Astrocyte (in vitro differentiated cells and primary cell): ENCODE measurements around the gene DRGX. TPM values are rescaled to one million over a fixed set of nuclear protein-coding genes. Genes with fewer than 3 reads are reported as not detected.

ENCODE experiments used
- DNase-seq: peaks from one replicate; pipeline ENCODE4 v3.0.0-alpha.2; 2010; ENCODE audit warnings: low read depth
- FAIRE-seq: peaks from 2 replicates; lab custom pipeline; 2011; peaks lifted over from hg19 to GRCh38; lab: Jason Lieb, UNC
- H2AFZ ChIP-seq: 2 replicates; pipeline ENCODE4 v1.6.0; 2012; ENCODE audit warnings: low read depth, low read length, inconsistent platforms
- H3K27ac ChIP-seq: 2 replicates; pipeline ENCODE4 v1.5.1; 2011; ENCODE audit warnings: low read depth, low read length, inconsistent platforms
- H3K27me3 ChIP-seq: 2 replicates; pipeline ENCODE4 v1.6.0; 2011; ENCODE audit warnings: low read length, inconsistent platforms; ENCODE audit not compliant: insufficient read depth
- H3K36me3 ChIP-seq: 2 replicates; pipeline ENCODE4 v1.5.1; 2011; ENCODE audit warnings: low read length, inconsistent platforms; ENCODE audit not compliant: insufficient read depth
- H3K4me1 ChIP-seq: 2 replicates; pipeline ENCODE4 v1.5.1; 2011; ENCODE audit warnings: low read length, inconsistent platforms; ENCODE audit not compliant: insufficient read depth
- H3K4me2 ChIP-seq: 2 replicates; pipeline ENCODE4 v1.6.0; 2012; ENCODE audit warnings: low read length, inconsistent platforms
- H3K4me3 ChIP-seq: 2 replicates; pipeline ENCODE4 v1.5.1; 2011; ENCODE audit warnings: low read depth, mild to moderate bottlenecking, low read length, inconsistent platforms; ENCODE audit not compliant: insufficient read depth
- H3K79me2 ChIP-seq: 2 replicates; pipeline ENCODE4 v1.6.0; 2012; ENCODE audit warnings: mild to moderate bottlenecking, low read length, inconsistent platforms; ENCODE audit not compliant: insufficient read depth
- H3K9ac ChIP-seq: 2 replicates; pipeline ENCODE4 v1.6.0; 2012; ENCODE audit warnings: mild to moderate bottlenecking, low read length, inconsistent platforms
- H3K9me3 ChIP-seq: 2 replicates; pipeline ENCODE4 v1.5.1; 2012; ENCODE audit warnings: low read depth, mild to moderate bottlenecking, low read length, inconsistent platforms; ENCODE audit not compliant: insufficient read depth
- H4K20me1 ChIP-seq: 2 replicates; pipeline ENCODE4 v1.6.0; 2012; ENCODE audit warnings: low read length, inconsistent platforms; ENCODE audit not compliant: insufficient read depth
- H3K27ac Mint-ChIP-seq: one replicate; pipeline ENCODE4 v1.8.0; 2021; ENCODE audit warnings: mild to moderate bottlenecking, mixed read lengths; ENCODE audit not compliant: unreplicated experiment
- H3K27me3 Mint-ChIP-seq: one replicate; pipeline ENCODE4 v1.8.0; 2021; ENCODE audit warnings: low read depth, mixed read lengths; ENCODE audit not compliant: unreplicated experiment
- H3K36me3 Mint-ChIP-seq: one replicate; pipeline ENCODE4 v1.8.0; 2021; ENCODE audit warnings: low read depth, mixed read lengths; ENCODE audit not compliant: unreplicated experiment
- H3K4me1 Mint-ChIP-seq: one replicate; pipeline ENCODE4 v1.8.0; 2021; ENCODE audit warnings: low read depth, mixed read lengths; ENCODE audit not compliant: unreplicated experiment
- H3K4me3 Mint-ChIP-seq: one replicate; pipeline ENCODE4 v1.8.0; 2021; ENCODE audit warnings: mild to moderate bottlenecking, moderate library complexity, mixed read lengths; ENCODE audit not compliant: unreplicated experiment
- H3K9me3 Mint-ChIP-seq: one replicate; pipeline ENCODE4 v1.8.0; 2021; ENCODE audit warnings: mild to moderate bottlenecking, mixed read lengths; ENCODE audit not compliant: unreplicated experiment
- CTCF ChIP-seq: IDR thresholded peaks from 2 replicates; pipeline ENCODE4 v1.5.1; 2011; ENCODE audit warnings: low read depth, mild to moderate bottlenecking, inconsistent platforms, low read length, moderate library complexity; ENCODE audit not compliant: insufficient read depth
- EZH2 ChIP-seq: IDR thresholded peaks from 2 replicates; pipeline ENCODE4 v1.6.1; 2012; ENCODE audit warnings: mild to moderate bottlenecking, low read length, inconsistent platforms; ENCODE audit not compliant: insufficient read depth
- total RNA-seq: library from RNA; stranded (reverse); gene quantifications from 2 replicates; pipeline ENCODE4 v1.2.1, GENCODE V29; 2021

DRGX gene
- total RNA-seq, 1 donor from 2014 or later, result not detected

GRCh38 chr10:49403363-49403762, 7.5 kb upstream of the DRGX start:
- no peaks in the 10 kb centered on the region for H3K4me1 ChIP-seq
- no peak overlapping the region for H3K4me3 ChIP-seq
- no peak overlapping the region for H2AFZ ChIP-seq
- H4K20me1 ChIP-seq, result no peaks in the 10 kb centered on the region
- H3K9me3 Mint-ChIP-seq, result no peaks in the 10 kb centered on the region
- H3K79me2 ChIP-seq, result no peaks in the 10 kb centered on the region
- no peak overlapping the region for H3K9ac ChIP-seq
- H3K4me1 Mint-ChIP-seq, result peaks cover 3% of the 10 kb centered on the region
- H3K36me3 Mint-ChIP-seq, result no peaks in the 10 kb centered on the region
- H3K9me3 ChIP-seq, result no peaks in the 10 kb centered on the region
- DNase-seq (no peak), FAIRE-seq (no peak)
- no peak overlapping the region for H3K4me3 Mint-ChIP-seq
- H3K36me3 ChIP-seq, result no peaks in the 10 kb centered on the region
- TF ChIP-seq CTCF (no peak), EZH2 (no peak)
- peaks cover 42% of the 10 kb centered on the region for H3K27me3 ChIP-seq
- no peak overlapping the region for H3K4me2 ChIP-seq
- H3K27ac Mint-ChIP-seq, result no peak overlapping the region
- H3K27ac ChIP-seq, result no peak overlapping the region
- H3K27me3 Mint-ChIP-seq, result peaks cover 77% of the 10 kb centered on the region

DNA sequence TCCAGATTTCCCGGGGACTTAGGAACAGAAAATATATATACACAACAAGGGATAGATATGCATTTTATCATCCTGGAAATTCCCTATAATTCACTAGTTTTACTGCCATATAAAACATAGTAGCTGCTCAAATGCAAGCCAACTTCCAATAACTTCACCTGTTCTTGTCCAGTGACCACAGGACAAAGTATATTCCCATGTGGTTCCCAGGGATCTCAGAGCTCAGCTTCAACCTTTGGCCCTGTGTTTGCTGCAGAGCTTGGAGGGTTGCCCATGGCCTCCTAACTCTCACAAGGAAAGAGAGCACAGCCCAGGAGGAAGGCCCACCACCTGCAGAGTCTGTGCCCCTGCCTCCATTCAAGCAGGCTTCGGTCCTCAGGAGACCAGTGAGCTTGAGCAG, 4.5 kb upstream of the DRGX start:
- no peak for DNase-seq
- Histone ChIP-seq H4K20me1 (no peaks in the 10 kb centered on the region), H3K27me3 (peaks cover 65% of the 10 kb centered on the region), H3K9ac (no peak overlapping the region), H2AFZ (no peak overlapping the region), H3K36me3 (no peaks in the 10 kb centered on the region), H3K27ac (no peak overlapping the region), H3K79me2 (no peaks in the 10 kb centered on the region), H3K4me3 (no peak overlapping the region), H3K9me3 (no peaks in the 10 kb centered on the region), H3K4me1 (peaks cover 5% of the 10 kb centered on the region), H3K4me2 (no peak overlapping the region)
- no peak for FAIRE-seq
- Mint-ChIP-seq H3K4me1 (peaks cover 3% of the 10 kb centered on the region), H3K36me3 (no peaks in the 10 kb centered on the region), H3K9me3 (no peaks in the 10 kb centered on the region), H3K27ac (no peak overlapping the region), H3K27me3 (peaks cover 84% of the 10 kb centered on the region), H3K4me3 (no peak overlapping the region)
- no peak for TF ChIP-seq CTCF
- no peak for TF ChIP-seq EZH2

- DNase-seq (no peak), FAIRE-seq (no peak)
- H3K4me1 ChIP-seq, result peaks cover 5% of the 10 kb centered on the region
- H3K4me3 ChIP-seq, result no peak overlapping the region
- no peak overlapping the region for H3K27ac Mint-ChIP-seq
- no peaks in the 10 kb centered on the region for H4K20me1 ChIP-seq
- no peaks in the 10 kb centered on the region for H3K36me3 Mint-ChIP-seq
- no peaks in the 10 kb centered on the region for H3K9me3 Mint-ChIP-seq
- H3K9me3 ChIP-seq, result no peaks in the 10 kb centered on the region
- no peak overlapping the region for H3K27ac ChIP-seq
- H3K4me1 Mint-ChIP-seq, result peaks cover 3% of the 10 kb centered on the region
- peaks cover 82% of the 10 kb centered on the region for H3K27me3 Mint-ChIP-seq
- peaks cover 70% of the 10 kb centered on the region for H3K27me3 ChIP-seq
- H3K4me2 ChIP-seq, result no peak overlapping the region
- no peaks in the 10 kb centered on the region for H3K79me2 ChIP-seq
- no peak for TF ChIP-seq EZH2
- no peak for TF ChIP-seq CTCF
- no peak overlapping the region for H3K9ac ChIP-seq
- no peak overlapping the region for H2AFZ ChIP-seq
- H3K4me3 Mint-ChIP-seq, result no peak overlapping the region
- no peaks in the 10 kb centered on the region for H3K36me3 ChIP-seq
These were observed 3.1 kb upstream of the DRGX start for GRCh38 chr10:49398986-49399385.
